ENCODE measurements around the gene C1orf35.

The C1orf35 gene

DNA sequence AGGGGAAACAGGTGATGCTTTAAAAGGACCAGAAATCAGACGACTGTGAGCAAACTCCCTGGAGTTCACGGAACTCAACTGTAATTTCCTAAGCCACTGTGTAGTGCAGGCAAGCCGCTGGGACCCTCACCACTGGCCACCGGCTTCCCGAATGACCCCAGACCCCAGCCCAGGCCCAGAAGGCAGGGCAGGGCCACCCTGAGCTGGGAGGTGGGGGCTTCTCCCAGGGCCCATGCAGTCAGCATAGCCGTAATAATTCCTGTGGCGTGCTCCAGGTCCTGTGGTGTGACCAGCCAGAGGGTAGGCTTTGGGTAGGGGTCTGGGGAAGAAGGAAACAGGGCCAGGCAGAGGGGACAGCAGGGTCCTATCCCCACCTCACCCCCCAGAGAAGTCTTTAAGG lies 24.1 kb downstream of the C1orf35 start:
- DNase-seq (ENCODE audit: low read depth), result no peak
- TF ChIP-seq, protein P1, sequence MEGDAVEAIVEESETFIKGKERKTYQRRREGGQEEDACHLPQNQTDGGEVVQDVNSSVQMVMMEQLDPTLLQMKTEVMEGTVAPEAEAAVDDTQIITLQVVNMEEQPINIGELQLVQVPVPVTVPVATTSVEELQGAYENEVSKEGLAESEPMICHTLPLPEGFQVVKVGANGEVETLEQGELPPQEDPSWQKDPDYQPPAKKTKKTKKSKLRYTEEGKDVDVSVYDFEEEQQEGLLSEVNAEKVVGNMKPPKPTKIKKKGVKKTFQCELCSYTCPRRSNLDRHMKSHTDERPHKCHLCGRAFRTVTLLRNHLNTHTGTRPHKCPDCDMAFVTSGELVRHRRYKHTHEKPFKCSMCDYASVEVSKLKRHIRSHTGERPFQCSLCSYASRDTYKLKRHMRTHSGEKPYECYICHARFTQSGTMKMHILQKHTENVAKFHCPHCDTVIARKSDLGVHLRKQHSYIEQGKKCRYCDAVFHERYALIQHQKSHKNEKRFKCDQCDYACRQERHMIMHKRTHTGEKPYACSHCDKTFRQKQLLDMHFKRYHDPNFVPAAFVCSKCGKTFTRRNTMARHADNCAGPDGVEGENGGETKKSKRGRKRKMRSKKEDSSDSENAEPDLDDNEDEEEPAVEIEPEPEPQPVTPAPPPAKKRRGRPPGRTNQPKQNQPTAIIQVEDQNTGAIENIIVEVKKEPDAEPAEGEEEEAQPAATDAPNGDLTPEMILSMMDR (conservative IDR thresholded peaks at IDR 0.05; ENCODE audit: control insufficient read depth, insufficient read depth, low read depth, low read length), result no peak
- no peak overlapping the region for H3K4me3 ChIP-seq (ENCODE audit: control insufficient read depth, low read depth, low read length)

DNA sequence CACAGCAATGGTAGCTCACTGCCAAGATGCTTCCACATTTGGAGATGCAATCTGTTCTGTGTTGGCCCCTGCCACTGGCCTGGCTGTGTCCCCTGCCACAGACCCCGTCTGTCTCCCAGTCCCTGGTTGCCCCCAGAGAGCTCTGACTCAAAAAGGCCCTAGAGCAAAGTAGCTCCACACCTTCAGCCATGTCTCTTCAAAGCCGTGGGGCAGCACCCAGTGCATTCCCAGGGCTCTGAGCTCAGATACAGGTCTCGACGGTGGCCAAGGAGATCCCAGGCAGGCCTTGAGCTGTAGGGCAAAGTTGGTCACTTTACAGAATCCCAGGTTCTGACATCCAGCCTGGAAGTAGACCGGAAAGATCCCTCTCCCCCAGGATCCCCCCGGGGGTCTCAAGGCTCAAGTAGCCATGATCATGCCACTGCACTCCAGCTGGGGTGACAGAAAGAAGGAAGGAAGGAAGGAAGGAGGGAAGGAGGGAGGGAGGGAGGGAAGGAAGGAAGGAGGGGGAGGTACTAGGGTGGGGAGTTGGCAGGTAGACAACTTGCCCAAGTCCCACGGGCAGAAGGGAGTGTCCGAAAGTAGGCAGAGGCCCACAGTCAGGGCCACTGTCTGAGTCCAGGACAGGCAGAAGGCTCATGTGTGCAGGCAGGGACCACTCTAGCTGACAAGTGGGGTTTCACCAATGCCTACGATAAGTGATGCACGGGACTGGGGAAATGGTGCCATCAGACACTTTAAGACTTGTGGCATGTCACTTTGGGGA lies 25.4 kb downstream of the C1orf35 start:
- TF ChIP-seq, protein P1 (conservative IDR thresholded peaks at IDR 0.05; ENCODE audit: control insufficient read depth, insufficient read depth, low read depth, low read length), result no peak
- no peak overlapping the region for H3K4me3 ChIP-seq (ENCODE audit: control insufficient read depth, low read depth, low read length)
- DNase-seq (ENCODE audit: low read depth), result no peak

DNA sequence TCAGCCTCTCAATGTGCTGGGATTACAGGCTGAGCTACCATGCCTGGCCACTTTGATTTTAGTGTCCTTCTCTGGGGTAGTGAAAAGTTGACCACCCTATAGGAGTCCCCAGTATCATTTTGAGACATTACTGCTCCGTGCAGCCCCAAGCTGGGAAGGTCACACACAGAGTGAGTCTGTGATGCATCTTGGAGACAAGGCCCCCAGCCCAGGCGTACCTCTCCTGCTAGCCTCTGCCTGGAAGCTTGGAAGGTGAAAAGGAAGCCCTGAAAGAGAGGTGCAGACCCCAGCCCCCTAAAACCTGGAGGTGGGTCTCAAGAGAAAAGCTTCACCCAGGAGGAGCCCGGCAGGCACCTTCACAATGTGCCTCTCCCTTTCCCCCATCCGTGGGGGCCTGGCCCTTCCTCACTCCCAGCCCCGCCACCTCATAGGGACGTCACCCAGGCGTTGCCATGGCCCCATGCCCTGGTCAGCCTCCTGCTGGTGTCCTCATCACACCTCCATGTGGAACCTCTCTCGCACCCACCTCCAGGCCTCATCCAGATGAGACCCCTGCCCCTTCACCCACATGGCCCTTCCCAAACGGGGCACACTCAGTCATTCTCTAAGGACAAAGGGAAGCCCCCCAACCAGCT lies 26.2 kb downstream of the C1orf35 start:
- H3K4me3 ChIP-seq (ENCODE audit: control insufficient read depth, low read depth, low read length), result no peak overlapping the region
- TF ChIP-seq, protein P1 (conservative IDR thresholded peaks at IDR 0.05; ENCODE audit: control insufficient read depth, insufficient read depth, low read depth, low read length), result no peak
- DNase-seq (ENCODE audit: low read depth), result no peak

DNA sequence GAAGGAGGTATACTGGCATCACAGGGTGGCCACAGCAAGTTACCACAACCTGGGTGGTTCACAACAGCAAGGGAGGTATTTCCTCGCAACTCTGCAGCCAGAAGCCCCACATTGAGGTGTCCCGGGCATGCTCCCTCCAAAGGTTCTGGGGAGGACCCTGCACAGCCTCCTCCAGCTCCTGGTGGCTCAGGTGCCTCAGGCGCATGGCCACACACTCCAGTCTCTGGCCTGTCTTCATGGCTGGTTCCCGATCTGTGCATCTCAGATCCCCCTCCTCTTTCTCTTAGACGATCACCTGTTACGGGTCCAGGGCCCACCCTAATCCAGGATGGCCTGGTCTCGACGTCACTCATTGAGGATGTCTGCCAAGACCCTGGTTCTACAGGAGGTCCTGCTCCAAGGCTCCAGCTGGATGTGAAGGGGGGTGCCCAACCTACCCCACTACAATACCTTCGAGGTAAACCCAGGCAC lies 27.3 kb downstream of the C1orf35 start:
- TF ChIP-seq, protein P1 (conservative IDR thresholded peaks at IDR 0.05; ENCODE audit: control insufficient read depth, insufficient read depth, low read depth, low read length), result no peak
- no peak for DNase-seq (ENCODE audit: low read depth)
- H3K4me3 ChIP-seq (ENCODE audit: control insufficient read depth, low read depth, low read length), result no peak overlapping the region

DNA sequence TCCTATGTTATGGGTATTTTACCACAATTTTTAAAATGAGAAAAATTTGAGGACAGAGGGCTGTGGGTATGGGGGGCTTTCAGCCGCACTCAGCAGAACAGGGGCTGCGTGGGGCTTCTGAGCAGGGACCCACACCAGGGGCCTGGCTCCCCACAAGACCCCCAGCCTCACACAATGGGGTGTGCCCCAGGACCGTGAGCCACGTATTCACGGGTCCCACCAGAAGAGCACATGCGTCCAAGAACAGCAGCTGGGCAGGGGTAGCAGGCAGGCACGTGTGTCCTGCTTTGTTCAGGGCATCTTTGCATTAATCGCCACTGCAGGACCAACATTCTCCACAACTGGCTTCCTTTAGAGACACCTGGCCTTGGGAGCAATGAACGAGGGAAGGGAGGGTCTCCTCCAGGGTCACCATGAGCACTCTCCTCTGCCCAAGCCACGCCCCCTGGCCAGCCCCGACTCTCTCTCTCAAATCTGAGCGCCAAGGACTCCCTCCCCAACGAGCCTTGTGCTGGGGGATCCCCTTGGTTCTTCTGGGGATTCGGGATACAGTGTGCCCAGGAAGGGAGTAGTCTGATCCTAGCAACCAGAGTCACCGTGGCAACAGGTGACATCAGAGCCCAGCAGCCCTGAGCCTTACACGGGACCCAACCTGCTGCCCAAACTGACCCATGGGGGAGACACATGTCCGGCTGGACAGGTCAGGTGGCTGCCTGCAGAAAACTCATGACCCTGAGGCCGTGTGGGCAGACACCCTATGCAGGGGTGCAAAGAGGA lies 28.0 kb downstream of the C1orf35 start:
- no peak for DNase-seq (ENCODE audit: low read depth)
- TF ChIP-seq, protein P1 (conservative IDR thresholded peaks at IDR 0.05; ENCODE audit: control insufficient read depth, insufficient read depth, low read depth, low read length), result no peak
- H3K4me3 ChIP-seq (ENCODE audit: control insufficient read depth, low read depth, low read length), result no peak overlapping the region

DNA sequence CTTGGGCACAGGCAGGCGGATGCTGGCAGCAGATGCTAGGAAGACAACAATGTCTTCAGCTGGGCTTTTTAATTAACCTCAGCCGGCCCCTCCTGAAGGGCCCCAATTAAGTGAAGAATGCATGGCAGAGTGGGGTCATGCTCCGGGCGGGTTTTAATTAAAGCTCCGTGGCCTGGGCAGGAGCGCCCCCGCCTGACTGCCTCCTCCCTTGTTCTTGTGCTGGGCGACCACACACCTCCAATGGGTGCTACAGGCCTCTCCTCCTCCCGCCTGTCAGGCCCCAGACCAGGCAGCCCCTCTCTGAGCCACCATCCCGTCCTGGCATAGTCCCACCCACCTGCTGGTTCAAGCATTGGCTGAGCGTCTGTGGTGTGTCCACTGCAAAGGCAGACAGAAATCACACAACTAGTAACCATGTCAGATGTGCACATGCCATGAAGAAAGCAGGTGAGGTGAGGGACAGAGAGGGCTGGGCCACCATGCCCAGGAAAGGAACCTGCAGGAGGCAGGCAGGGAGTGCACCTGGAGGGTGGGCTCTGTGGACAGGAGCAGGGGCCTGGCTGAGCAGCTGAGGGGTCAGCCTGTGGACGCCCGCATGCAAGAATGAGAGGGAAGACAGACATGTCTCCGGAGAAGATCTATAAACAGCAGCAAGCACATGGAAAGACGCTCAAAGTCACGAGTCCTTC lies 29.1 kb downstream of the C1orf35 start:
- TF ChIP-seq, protein P1 (conservative IDR thresholded peaks at IDR 0.05; ENCODE audit: control insufficient read depth, insufficient read depth, low read depth, low read length), result no peak
- DNase-seq (ENCODE audit: low read depth), result no peak
- H3K4me3 ChIP-seq (ENCODE audit: control insufficient read depth, low read depth, low read length), result no peak overlapping the region

All from fibroblast of mammary gland (primary cell).